ENCODE measurements around the gene HIF3A. TPM values are rescaled to one million over a fixed set of nuclear protein-coding genes. Genes with fewer than 3 reads are reported as not detected.

HIF3A gene
- polyA plus RNA-seq, 1 donor (not counting 4 experiments of a cell fraction or from before 2014, with no cell fraction given) = 0.01 TPM

DNA sequence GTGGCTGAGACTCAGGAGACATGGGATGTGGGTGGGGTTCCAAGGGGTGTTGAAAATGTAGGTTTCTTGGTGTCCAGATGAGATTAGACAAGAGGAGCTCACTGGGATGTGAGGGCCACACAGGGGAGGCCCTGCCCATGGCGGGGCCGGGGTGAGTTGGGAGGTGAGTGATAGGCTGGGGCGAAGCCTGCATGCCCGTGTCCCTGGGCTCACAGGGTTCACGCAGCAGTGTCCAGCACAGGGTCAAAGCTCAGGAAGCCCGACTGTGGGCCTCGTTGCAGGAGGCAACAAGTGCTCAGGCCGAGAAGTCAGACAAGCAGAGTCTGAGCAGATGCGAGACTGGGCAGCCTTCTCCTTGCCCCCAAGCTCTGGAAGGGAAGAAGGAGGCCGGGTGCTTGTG is 89.3 kb downstream of the HIF3A start:
- no peaks in the 10 kb centered on the region for H3K4me1 ChIP-seq (ENCODE audit: control insufficient read depth, extremely low read depth, insufficient read depth, low read length)
- H3K9ac ChIP-seq (ENCODE audit: control insufficient read depth, extremely low read depth, insufficient read depth, low read length) = no peak overlapping the region
- FAIRE-seq = no peak
- no peak overlapping the region for H3K27ac ChIP-seq (ENCODE audit: control insufficient read depth, insufficient read depth, low read length)
- no peak for DNase-seq (ENCODE audit: low read depth, low spot score)
- no peaks in the 10 kb centered on the region for H4K20me1 ChIP-seq (ENCODE audit: control insufficient read depth, extremely low read depth, insufficient read depth, low read length)
- no peaks in the 10 kb centered on the region for H3K79me2 ChIP-seq (ENCODE audit: control insufficient read depth, insufficient read depth, low read length)
- no peak overlapping the region for H3K4me2 ChIP-seq (ENCODE audit: control insufficient read depth, extremely low read depth, insufficient read depth, low read depth, low read length)
- dilution Hi-C loops (cut with MboI; ENCODE audit: extremely low pct_ligation_motif_present, low sequenced_read_pairs) = no loop called here
- no peaks in the 10 kb centered on the region for H3K9me1 ChIP-seq (ENCODE audit: control insufficient read depth, extremely low read depth, insufficient read depth, low read length)
- H3K4me3 ChIP-seq (ENCODE audit: control insufficient read depth in 2 of 3, extremely low read depth in 1 of 3, insufficient read depth in 2 of 3, low read depth in 1 of 3, low read length in 3 of 3) = no peak overlapping the region
- H3K9me3 ChIP-seq (ENCODE audit: control insufficient read depth, low read depth, low read length) = peaks cover 4% of the 10 kb centered on the region
- peaks cover 30 to 35% of the 10 kb centered on the region in 2 experiments for H3K36me3 ChIP-seq (ENCODE audit: control insufficient read depth in 2 of 2, extremely low read depth in 1 of 2, insufficient read depth in 2 of 2, low read length in 2 of 2)
- H2AFZ ChIP-seq (ENCODE audit: control insufficient read depth, low read length) = no peak overlapping the region
- no peaks in the 10 kb centered on the region for H3K27me3 ChIP-seq (ENCODE audit: control insufficient read depth, extremely low read depth, insufficient read depth, low read length)
- no peak for TF ChIP-seq CTCF (optimal IDR thresholded peaks at IDR 0.05 in 1 of 3, IDR thresholded peaks at IDR 0.05 in 1 of 3, conservative IDR thresholded peaks at IDR 0.05 in 1 of 3; ENCODE audit: extremely low read depth in 1 of 3, insufficient read depth in 2 of 3, low read length in 3 of 3)
- TF ChIP-seq EZH2 (IDR thresholded peaks at IDR 0.05; ENCODE audit: low read length) = no peak

GRCh38 chr19:46386996-46387712 is 90.3 kb downstream of the HIF3A start:
- TF ChIP-seq EZH2 (IDR thresholded peaks at IDR 0.05; ENCODE audit: low read length) = no peak
- TF ChIP-seq CTCF (optimal IDR thresholded peaks at IDR 0.05 in 1 of 3, IDR thresholded peaks at IDR 0.05 in 1 of 3, conservative IDR thresholded peaks at IDR 0.05 in 1 of 3; ENCODE audit: extremely low read depth in 1 of 3, insufficient read depth in 2 of 3, low read length in 3 of 3) = no peak
- no peaks in the 10 kb centered on the region for H3K9me1 ChIP-seq (ENCODE audit: control insufficient read depth, extremely low read depth, insufficient read depth, low read length)
- dilution Hi-C loops (cut with MboI; ENCODE audit: extremely low pct_ligation_motif_present, low sequenced_read_pairs) = no loop called here
- DNase-seq (ENCODE audit: low read depth, low spot score) (no peak), FAIRE-seq (no peak)
- no peaks in the 10 kb centered on the region for H4K20me1 ChIP-seq (ENCODE audit: control insufficient read depth, extremely low read depth, insufficient read depth, low read length)
- no peaks in the 10 kb centered on the region for H3K79me2 ChIP-seq (ENCODE audit: control insufficient read depth, insufficient read depth, low read length)
- H3K27ac ChIP-seq (ENCODE audit: control insufficient read depth, insufficient read depth, low read length) = no peak overlapping the region
- H3K4me3 ChIP-seq (ENCODE audit: control insufficient read depth in 2 of 3, extremely low read depth in 1 of 3, insufficient read depth in 2 of 3, low read depth in 1 of 3, low read length in 3 of 3) = no peak overlapping the region
- H3K9me3 ChIP-seq (ENCODE audit: control insufficient read depth, low read depth, low read length) = peaks cover 4% of the 10 kb centered on the region
- no peak overlapping the region for H3K9ac ChIP-seq (ENCODE audit: control insufficient read depth, extremely low read depth, insufficient read depth, low read length)
- no peak overlapping the region for H2AFZ ChIP-seq (ENCODE audit: control insufficient read depth, low read length)
- no peak overlapping the region for H3K4me2 ChIP-seq (ENCODE audit: control insufficient read depth, extremely low read depth, insufficient read depth, low read depth, low read length)
- H3K36me3 ChIP-seq (ENCODE audit: control insufficient read depth in 2 of 2, extremely low read depth in 1 of 2, insufficient read depth in 2 of 2, low read length in 2 of 2) = peaks cover 30 to 35% of the 10 kb centered on the region in 2 experiments
- H3K27me3 ChIP-seq (ENCODE audit: control insufficient read depth, extremely low read depth, insufficient read depth, low read length) = no peaks in the 10 kb centered on the region
- H3K4me1 ChIP-seq (ENCODE audit: control insufficient read depth, extremely low read depth, insufficient read depth, low read length) = no peaks in the 10 kb centered on the region

All from keratinocyte (primary cell).